ENCODE measurements around the gene CCL16.
"Not testable (repeated sequence)": the region's sequence is repeated elsewhere in the genome, so short reads cannot be mapped to it uniquely, and the experiment has no call there.

The CCL16 gene, protein sequence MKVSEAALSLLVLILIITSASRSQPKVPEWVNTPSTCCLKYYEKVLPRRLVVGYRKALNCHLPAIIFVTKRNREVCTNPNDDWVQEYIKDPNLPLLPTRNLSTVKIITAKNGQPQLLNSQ

DNA sequence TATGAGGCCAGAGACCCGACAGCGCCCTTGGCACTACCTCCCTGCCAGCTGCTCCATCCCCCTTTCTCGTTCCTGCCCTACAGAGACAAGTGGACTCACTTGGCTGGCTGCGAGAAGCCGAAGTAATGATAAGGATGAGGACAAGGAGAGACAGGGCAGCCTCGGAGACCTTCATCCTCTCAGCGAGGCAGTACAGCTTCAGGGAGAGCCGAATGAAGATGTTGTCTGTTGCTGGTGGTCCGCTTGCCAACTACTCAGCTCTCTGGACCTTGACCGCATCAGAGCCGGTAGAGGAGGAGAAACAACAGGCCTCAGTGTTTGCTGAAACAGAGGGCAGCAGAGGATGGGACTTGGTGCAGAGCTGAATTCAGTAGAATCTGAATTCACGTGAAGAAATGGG is at the start of gene CCL16:
Gene CCL16, minus strand, starts transcription at position 252 of the 400 bp plus-strand sequence. Its CDS starts 77 bp downstream, at position 175.
- no peak within 1 kb of the TSS for H3K4me3 ChIP-seq
- DNase-seq (ENCODE audit: low spot score): no peak
- TF ChIP-seq, protein P1, sequence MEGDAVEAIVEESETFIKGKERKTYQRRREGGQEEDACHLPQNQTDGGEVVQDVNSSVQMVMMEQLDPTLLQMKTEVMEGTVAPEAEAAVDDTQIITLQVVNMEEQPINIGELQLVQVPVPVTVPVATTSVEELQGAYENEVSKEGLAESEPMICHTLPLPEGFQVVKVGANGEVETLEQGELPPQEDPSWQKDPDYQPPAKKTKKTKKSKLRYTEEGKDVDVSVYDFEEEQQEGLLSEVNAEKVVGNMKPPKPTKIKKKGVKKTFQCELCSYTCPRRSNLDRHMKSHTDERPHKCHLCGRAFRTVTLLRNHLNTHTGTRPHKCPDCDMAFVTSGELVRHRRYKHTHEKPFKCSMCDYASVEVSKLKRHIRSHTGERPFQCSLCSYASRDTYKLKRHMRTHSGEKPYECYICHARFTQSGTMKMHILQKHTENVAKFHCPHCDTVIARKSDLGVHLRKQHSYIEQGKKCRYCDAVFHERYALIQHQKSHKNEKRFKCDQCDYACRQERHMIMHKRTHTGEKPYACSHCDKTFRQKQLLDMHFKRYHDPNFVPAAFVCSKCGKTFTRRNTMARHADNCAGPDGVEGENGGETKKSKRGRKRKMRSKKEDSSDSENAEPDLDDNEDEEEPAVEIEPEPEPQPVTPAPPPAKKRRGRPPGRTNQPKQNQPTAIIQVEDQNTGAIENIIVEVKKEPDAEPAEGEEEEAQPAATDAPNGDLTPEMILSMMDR (IDR thresholded peaks at IDR 0.05): no peak
- H3K27ac ChIP-seq: no peak within 1 kb of the TSS

DNA sequence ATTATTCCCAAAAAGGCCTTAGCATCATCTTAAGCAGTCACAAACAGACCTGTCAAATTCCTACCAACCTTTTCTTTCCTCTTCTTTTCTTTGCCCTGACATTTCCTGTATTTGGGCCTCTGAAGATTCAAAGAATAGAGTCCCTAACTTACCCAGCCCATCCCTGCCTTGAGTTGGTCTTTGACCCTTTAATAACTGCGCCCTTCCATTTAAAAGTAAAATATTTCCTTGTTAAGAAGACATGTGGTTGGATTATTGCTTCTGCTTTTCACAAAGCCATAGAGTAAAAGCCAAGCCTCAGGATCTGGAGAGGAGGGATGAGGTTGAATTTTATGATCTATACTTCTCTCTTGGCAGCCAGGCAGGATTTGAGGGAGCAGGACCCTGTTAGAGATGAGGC is 49.7 kb upstream of the CCL16 start:
- no peak for DNase-seq (ENCODE audit: low spot score)
- H3K4me3 ChIP-seq: no peak overlapping the region
- H3K27ac ChIP-seq: no peak overlapping the region
- TF ChIP-seq, protein P1 (IDR thresholded peaks at IDR 0.05): no peak

DNA sequence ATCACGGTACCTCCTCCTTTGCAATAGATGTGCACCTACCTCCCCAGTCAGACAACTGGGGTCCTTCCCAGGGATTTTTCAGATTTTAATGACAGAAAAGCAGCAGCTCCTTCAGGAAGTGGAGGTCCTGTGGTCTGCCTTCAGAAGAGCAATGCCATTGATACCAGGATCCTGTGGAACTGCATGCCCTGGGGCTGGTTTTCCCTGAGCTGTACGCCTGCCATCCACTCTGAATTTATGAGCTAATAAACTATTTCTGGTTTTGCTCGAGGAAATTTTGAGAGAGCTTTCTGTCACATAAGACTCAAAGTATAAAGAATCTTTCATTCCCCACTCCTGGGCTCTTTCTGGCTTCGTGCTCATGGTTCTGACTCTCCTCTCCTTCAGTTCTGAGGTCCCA is 46.5 kb upstream of the CCL16 start:
- no peak overlapping the region for H3K4me3 ChIP-seq
- DNase-seq (ENCODE audit: low spot score): no peak
- no peak overlapping the region for H3K27ac ChIP-seq
- TF ChIP-seq, protein P1 (IDR thresholded peaks at IDR 0.05): no peak

DNA sequence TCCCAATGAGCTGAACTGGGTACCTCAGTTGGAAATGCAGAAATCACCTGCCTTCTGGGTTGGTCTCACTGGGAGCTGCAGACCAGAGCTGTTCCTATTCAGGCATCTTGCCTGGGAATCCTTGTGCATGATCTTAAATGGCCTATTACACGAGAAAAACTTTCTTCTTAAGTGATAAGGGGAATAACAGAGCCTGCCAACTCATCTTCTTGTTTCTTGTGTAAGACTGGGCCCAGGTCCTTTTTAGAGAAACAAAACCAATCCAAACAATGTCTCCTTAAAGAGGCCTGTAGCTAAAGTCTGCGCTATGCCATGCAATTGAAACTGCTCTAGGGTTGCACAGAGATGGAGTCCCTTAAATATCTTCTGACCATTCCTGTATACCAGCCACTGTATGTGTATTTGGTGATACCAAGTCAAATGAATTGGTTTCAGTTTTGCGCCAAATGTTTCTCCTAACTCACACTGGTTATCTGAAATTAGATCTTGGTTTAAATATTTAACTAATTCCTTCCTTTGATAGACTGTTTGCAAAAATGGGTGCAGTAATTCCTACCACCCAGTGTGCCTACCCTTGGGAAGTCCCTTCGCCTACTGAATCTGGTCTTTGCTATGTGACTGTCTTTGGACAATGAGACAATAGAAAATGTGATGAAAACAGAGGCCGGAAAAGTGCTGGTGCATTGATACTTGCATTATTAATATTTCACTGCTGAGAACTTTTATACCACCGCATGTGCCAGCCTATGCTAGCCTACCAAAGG is 43.0 kb upstream of the CCL16 start:
- no peak overlapping the region for H3K27ac ChIP-seq
- DNase-seq (ENCODE audit: low spot score): no peak
- H3K4me3 ChIP-seq: no peak overlapping the region
- TF ChIP-seq, protein P1 (IDR thresholded peaks at IDR 0.05): no peak

DNA sequence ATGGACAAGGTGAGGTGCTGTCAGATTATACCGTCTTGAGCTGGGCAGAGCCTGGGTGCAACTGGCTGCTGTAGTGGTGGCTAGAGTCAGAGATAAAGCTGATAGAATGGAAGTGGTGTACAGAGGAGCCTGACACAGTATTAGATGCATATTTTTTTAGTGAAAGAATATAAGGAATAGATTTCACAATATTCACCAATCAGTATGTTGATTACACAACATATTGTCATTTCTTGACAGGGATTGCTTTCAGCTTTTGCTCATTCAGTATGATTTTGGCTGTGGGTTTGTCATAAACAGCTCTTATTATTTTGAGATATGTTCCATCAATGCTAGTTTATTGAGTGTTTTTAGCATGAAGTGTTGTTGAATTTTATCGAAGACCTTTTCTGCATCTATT is 38.1 kb upstream of the CCL16 start:
- no peak for DNase-seq (ENCODE audit: low spot score)
- Histone ChIP-seq H3K27ac (no peak overlapping the region), H3K4me3 (no peak overlapping the region)
- TF ChIP-seq, protein P1 (IDR thresholded peaks at IDR 0.05): no peak

DNA sequence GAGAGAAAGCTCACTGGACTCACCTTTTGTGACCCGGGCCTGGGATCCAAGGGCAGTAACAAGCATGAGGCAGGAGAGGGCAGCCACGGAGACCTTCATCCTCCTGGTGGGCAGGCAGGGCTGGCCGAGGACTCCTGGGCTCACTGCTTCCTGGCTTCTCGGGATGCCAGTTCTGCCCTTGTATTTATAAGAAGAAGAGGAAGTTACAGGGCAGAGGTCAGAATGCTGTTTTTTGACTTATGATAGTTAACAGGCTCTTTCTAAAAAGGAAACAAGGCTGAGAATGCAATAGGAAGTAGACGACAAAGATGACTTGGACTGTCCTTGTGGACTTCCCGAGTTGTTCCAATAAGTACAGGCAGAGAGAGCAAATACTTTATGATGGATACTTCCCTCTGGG is 36.5 kb upstream of the CCL16 start, which contains the start of gene CCL23:
Gene CCL23, minus strand, starts transcription at position 174 of the 400 bp plus-strand sequence. Its CDS starts 75 bp downstream, at position 99.
- TF ChIP-seq, protein P1 (IDR thresholded peaks at IDR 0.05): no peak
- H3K27ac ChIP-seq: peak within 1 kb of the TSS in 1 of 2 donors; percentile 33
- no peak within 1 kb of the TSS for H3K4me3 ChIP-seq
- DNase-seq (ENCODE audit: low spot score): no peak

DNA sequence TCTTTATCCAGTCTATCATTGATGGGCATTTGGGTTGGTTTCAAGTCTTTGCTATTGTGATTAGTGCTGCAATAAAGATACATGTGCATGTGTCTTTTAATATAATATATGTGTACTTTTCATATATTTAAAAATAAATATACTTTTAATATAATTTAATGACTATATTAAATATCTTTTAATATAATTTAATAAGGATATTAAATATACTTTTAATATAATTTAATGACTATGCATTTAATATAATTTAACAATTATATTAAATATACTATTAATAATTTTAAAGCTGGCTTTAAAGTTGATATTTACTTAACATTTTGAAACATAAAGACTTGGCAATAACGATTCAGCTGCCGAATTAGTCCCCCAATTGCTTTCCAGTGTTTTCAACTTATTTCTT is 35.3 kb upstream of the CCL16 start:
- DNase-seq (ENCODE audit: low spot score): no peak
- Histone ChIP-seq H3K4me3 (no peak overlapping the region), H3K27ac (no peak overlapping the region)
- TF ChIP-seq, protein P1 (IDR thresholded peaks at IDR 0.05): no peak

DNA sequence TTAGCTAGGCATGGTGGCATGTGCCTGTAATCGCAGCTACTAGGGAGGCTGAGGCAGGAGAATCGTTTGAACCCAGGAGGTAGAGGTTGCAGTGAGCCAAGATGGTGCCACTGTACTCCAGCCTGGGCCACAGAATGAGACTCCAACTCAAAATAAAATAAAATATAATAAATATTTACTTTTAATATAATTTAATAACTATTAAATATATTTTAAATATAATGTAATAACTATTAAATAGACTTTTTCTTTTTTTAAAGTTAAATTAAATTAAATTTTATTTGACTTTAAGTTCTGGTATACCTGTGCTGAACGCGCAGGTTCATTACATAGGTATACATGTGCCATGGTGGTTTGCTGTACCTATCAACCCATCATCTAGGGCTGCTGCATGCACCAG is 34.6 kb upstream of the CCL16 start:
- H3K4me3 ChIP-seq; DNase-seq (ENCODE audit: low spot score); H3K27ac ChIP-seq: not testable (repeated sequence)
